Spinal cord (tissue), 10 donors: ENCODE data around the gene MMD2. TPM values are rescaled to one million over a fixed set of nuclear protein-coding genes. Genes with fewer than 3 reads are reported as not detected.

Source experiments
- DNase-seq, 6 donors: peaks; one replicate each; pipeline versions ENCODE4 v3.0.0 to v3.0.0-alpha.2; 2013 to 2015; ENCODE audit warnings: low spot score in 6 of 6, low read depth in 4 of 6
- H3K27ac ChIP-seq: one replicate; pipeline ENCODE4 v1.5.1; 2013; ENCODE audit warnings: low read depth, low read length, control low read depth
- H3K27me3 ChIP-seq: one replicate; pipeline ENCODE4 v1.6.1; 2013; ENCODE audit warnings: low read length; ENCODE audit not compliant: control insufficient read depth, insufficient read depth
- H3K36me3 ChIP-seq: one replicate; pipeline ENCODE4 v1.6.1; 2013; ENCODE audit warnings: low read length; ENCODE audit not compliant: control insufficient read depth, insufficient read depth
- H3K4me1 ChIP-seq: one replicate; pipeline ENCODE4 v1.6.1; 2013; ENCODE audit warnings: low read length; ENCODE audit not compliant: control insufficient read depth, insufficient read depth
- H3K4me3 ChIP-seq: one replicate; pipeline ENCODE4 v1.5.1; 2013; ENCODE audit warnings: low read depth, low read length, control low read depth
- H3K9me3 ChIP-seq: one replicate; pipeline ENCODE4 v1.6.1; 2013; ENCODE audit warnings: low read length; ENCODE audit not compliant: control insufficient read depth, insufficient read depth
- WGBS: methylation state at CpG from one replicate; pipeline ENCODE4 v1.1.5; 2013; ENCODE audit warnings: missing lambda C conversion rate; ENCODE audit not compliant: insufficient coverage; 5-methylcytosine and 5-hydroxymethylcytosine counted together
- polyA plus RNA-seq, 2 donors: library from polyadenylated mRNA; unstranded; fragments of 120-200 nt; gene quantifications; one replicate each; pipeline ENCODE4 v1.2.1, GENCODE V29; 2013; ENCODE audit not compliant: insufficient read length in 2 of 2
- total RNA-seq, 2 donors: library from RNA; depleted of rRNA in 1 of 2; stranded (reverse); fragments of 120-200 nt in 1 of 2; fragments of >200 nt in 1 of 2; gene quantifications; one replicate each; pipeline versions ENCODE4 v1.2.3 to v1.2.4, GENCODE V29; 2013 to 2014
- donor health status: healthy.

MMD2 gene
- total and polyA plus RNA-seq, 4 donors: 7.1 to 58.2 (median 26.9) TPM

GRCh38 chr7:4886671-4887070 is 72.3 kb downstream of the MMD2 start:
- H3K27ac ChIP-seq: no peak overlapping the region
- DNase-seq: no peak
- no peaks in the 10 kb centered on the region for H3K36me3 ChIP-seq
- no peaks in the 10 kb centered on the region for H3K9me3 ChIP-seq
- H3K4me1 ChIP-seq: peaks cover 18% of the 10 kb centered on the region
- no peak overlapping the region for H3K4me3 ChIP-seq
- H3K27me3 ChIP-seq: no peaks in the 10 kb centered on the region
- WGBS: 80% methylated on average over 1 of the region's 1 CpG

GRCh38 chr7:4885317-4885807 is 73.6 kb downstream of the MMD2 start:
- no peak overlapping the region for H3K4me3 ChIP-seq
- DNase-seq: no peak
- 83% methylated on average over 3 of the region's 7 CpGs for WGBS
- no peak overlapping the region for H3K27ac ChIP-seq
- H3K36me3 ChIP-seq: no peaks in the 10 kb centered on the region
- H3K4me1 ChIP-seq: peaks cover 24% of the 10 kb centered on the region
- no peaks in the 10 kb centered on the region for H3K9me3 ChIP-seq
- H3K27me3 ChIP-seq: no peaks in the 10 kb centered on the region

- H3K27ac ChIP-seq: no peak overlapping the region
- no peaks in the 10 kb centered on the region for H3K27me3 ChIP-seq
- H3K9me3 ChIP-seq: no peaks in the 10 kb centered on the region
- H3K4me3 ChIP-seq: no peak overlapping the region
- H3K36me3 ChIP-seq: peaks cover 6% of the 10 kb centered on the region
- 94% methylated on average over 9 of the region's 10 CpGs for WGBS
- H3K4me1 ChIP-seq: peaks cover 36% of the 10 kb centered on the region
- no peak for DNase-seq
These were observed 74.8 kb downstream of the MMD2 start for GRCh38 chr7:4884164-4884563.

- Histone ChIP-seq H3K4me3 (peak within 1 kb of the TSS; percentile 66), H3K27me3 (no peaks in the 10 kb centered on the region), H3K27ac (peak within 1 kb of the TSS; percentile 89), H3K4me1 (peaks cover 42% of the 10 kb centered on the region), H3K36me3 (peaks cover 12% of the 10 kb centered on the region), H3K9me3 (no peaks in the 10 kb centered on the region)
- under 1% methylated on average over 69 of the region's 72 CpGs for WGBS
- peak; percentile 59 to 98 (median 88) for DNase-seq
These were observed 75.4 kb downstream of the MMD2 start, which contains the start of gene RADIL for GRCh38 chr7:4883372-4884144. TSS of gene RADIL (minus strand) at chr7:4883716. CDS start at chr7:4878139, 5,577 bp downstream.

- H3K4me1 ChIP-seq: peaks cover 42% of the 10 kb centered on the region
- no peaks in the 10 kb centered on the region for H3K9me3 ChIP-seq
- no peaks in the 10 kb centered on the region for H3K27me3 ChIP-seq
- under 1% methylated on average over 30 of the region's 36 CpGs for WGBS
- H3K36me3 ChIP-seq: peaks cover 17% of the 10 kb centered on the region
- H3K27ac ChIP-seq: peak overlapping the region; percentile 89
- peak overlapping the region; percentile 66 for H3K4me3 ChIP-seq
- DNase-seq: no peak
These were observed 76.0 kb downstream of the MMD2 start for GRCh38 chr7:4883033-4883371.

- H3K27ac ChIP-seq: peak overlapping the region; percentile 89
- H3K27me3 ChIP-seq: no peaks in the 10 kb centered on the region
- H3K4me1 ChIP-seq: peaks cover 42% of the 10 kb centered on the region
- WGBS: 3% methylated on average over 32 of the region's 35 CpGs
- H3K4me3 ChIP-seq: peak overlapping the region; percentile 66
- no peaks in the 10 kb centered on the region for H3K9me3 ChIP-seq
- peaks cover 23% of the 10 kb centered on the region for H3K36me3 ChIP-seq
- peak in 5 of 6 donors; percentile 28 to 83 (median 58) for DNase-seq
These were observed 76.6 kb downstream of the MMD2 start for GRCh38 chr7:4882169-4883032.

- Histone ChIP-seq H3K27me3 (no peaks in the 10 kb centered on the region), H3K4me3 (no peak overlapping the region), H3K9me3 (no peaks in the 10 kb centered on the region), H3K36me3 (peaks cover 42% of the 10 kb centered on the region), H3K27ac (peak overlapping the region; percentile 52), H3K4me1 (peaks cover 42% of the 10 kb centered on the region)
- DNase-seq: peak in 2 of 6 donors; percentile 43 to 46
- WGBS: 50% methylated on average over 10 of the region's 10 CpGs
These were observed 78.8 kb downstream of the MMD2 start for GRCh38 chr7:4880218-4880617.

- Histone ChIP-seq H3K27ac (peak overlapping the region; percentile 52), H3K27me3 (no peaks in the 10 kb centered on the region), H3K4me3 (no peak overlapping the region), H3K36me3 (peaks cover 44% of the 10 kb centered on the region), H3K9me3 (no peaks in the 10 kb centered on the region), H3K4me1 (peaks cover 43% of the 10 kb centered on the region)
- 80% methylated on average over 26 of the region's 27 CpGs for WGBS
- no peak for DNase-seq
These were observed 79.4 kb downstream of the MMD2 start for GRCh38 chr7:4879396-4880081.
